Measurements from ENCODE around the gene HMGCS1. TPM values are rescaled to one million over a fixed set of nuclear protein-coding genes. Genes with fewer than 3 reads are reported as not detected.
"Not testable (repeated sequence)": the region's sequence is repeated elsewhere in the genome, so short reads cannot be mapped to it uniquely, and the experiment has no call there.

HMGCS1 gene
- total RNA-seq, 1 donor from 2014 or later = 33.7 TPM

DNA sequence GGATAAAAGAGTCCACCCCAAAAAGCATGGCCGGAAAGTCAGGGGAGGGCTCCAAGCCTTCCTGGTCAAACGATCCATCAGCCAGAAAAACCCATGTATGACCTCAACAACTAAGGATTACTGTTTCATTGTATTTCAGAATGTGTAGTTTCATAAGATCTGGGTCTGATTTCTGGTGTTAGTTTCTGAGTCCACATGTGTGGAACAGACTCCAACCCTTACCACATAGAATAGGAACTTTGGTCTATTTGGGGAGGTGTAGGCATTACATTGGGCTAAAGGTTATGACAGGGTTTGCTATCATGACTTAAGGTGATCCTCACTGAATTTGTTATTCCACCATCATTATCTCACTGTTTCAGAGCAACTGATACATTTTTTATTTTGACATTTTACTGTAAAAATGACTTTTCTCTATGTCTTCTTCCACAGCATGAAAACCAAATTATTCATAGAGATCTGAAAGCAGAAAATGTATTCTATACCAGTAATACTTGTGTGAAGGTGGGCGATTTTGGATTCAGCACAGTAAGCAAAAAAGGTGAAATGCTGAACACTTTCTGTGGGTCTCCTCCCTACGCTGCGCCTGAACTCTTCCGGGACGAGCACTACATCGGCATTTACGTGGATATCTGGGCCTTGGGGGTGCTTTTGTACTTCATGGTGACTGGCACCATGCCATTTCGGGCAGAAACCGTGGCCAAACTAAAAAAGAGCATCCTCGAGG, 33.5 kb downstream of the HMGCS1 start:
- no peak for DNase-seq (ENCODE audit: low spot score)

DNA sequence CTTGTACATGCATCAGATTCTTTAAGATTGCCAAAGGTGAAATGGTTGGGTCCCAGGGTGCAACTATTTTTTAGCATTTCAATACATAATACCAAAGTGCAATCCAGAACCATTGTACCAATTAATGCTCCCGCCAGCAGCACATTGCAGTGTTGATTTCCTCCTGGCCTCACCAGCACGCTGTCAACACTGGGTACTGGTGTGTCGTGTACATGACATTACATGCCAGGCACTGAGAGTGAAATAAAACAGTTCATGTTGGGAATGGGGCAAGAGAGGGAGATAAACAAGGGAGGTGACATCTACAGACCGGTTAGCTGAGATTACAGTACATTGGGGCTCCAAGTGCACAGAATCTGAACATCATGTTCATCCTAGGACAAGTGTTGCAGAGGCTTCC, 37.8 kb downstream of the HMGCS1 start:
- DNase-seq (ENCODE audit: low spot score) = no peak

DNA sequence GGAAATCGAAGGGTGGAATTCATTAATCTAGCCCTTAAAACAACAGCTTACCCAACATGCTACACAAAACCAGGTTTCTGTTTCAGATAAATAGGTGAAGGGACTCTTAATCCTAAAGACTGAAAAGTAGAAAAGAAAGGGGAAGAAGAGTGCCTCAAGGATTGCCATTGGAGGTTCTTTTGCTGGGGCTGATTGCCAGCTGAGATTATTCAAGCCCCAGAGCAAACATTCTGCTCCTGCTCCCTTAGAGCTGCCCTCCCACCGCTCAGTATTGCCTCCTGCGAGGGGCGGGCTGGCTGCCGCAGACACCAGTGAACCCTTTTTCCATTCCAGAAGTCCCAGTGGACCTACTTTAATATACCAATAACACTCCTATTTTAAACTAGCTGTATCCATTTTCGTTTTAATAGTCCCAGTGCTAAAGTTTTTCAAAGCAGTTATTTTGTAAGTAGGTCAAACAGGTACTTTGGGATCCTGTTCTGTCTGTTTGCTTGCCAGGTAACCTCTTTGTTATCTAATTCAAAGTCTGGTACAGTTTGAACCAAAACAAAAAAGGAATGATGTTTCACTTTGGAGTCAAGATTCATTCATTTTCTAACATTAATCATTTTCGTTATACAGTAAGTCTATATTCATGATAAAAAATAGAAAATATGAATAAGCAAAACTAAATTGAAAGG, 38.6 kb downstream of the HMGCS1 start:
- DNase-seq (ENCODE audit: low spot score) = no peak

DNA sequence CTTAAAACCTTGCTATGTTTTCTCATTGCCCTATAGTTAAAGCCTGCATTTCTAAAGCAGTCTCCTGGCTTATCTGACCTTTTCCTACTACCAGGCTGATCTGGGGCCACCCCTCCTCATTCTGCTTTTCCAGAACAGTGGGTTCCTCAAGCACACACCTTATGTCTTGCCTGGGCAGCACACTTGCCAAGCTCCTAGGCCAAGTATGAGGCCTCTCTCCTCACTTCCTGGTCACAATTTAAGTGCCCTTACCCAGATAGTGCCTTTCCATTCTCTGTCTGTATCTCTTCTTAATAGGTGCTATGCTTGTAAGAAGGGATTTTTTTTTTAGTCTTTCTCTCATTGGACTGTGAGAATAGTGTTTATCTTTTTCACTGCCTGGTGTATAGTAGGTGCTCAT, 39.7 kb downstream of the HMGCS1 start:
- no peak for DNase-seq (ENCODE audit: low spot score)

DNA sequence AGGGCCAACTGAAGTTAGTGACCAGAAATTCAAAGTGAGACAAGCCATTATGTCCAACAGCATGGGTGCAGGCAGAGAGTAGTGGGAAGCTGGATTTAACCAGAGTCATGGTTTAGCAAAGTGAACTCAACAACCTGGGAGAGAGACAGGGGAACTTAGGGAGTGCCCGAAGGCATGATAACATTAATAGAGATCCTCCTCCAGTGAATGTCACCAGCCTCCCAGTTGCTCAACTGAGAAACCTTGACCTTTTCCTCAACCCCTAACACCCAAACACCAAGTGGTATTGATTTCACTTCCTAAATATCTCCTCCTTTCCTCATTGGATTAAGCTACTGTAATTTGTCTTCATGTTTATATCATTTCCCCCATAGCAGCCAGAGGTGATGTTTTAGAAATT, 42.6 kb downstream of the HMGCS1 start:
- no peak for DNase-seq (ENCODE audit: low spot score)

DNA sequence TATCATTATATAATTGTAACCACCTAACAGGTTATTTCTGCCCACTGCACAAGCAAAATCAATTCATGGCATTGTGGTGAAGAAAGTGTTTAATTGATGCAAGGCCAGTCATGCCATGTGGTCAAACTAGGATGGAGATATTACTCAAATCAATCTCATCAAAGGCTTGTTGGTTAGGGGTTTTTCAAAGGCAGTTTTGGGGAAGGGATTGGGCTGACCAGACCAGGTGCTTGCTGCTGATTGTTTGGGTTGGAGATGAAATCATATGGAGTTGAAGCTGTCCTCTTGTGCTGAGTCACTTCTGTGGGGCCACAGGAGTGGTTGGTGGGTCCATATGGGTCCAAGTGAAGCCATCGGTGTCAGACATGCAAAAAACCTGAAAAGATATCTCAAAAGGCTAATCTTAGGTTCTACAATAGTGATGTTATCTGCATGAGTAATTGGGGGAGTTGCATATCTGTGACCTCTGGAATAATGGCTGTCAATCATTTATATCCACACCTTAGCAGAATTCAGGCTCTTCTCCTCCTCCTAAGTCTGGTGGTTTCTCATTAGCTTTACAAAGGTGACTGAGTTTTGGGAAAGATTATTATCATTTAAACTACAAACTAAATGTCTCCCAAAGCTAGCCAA, 44.9 kb downstream of the HMGCS1 start:
- no peak for DNase-seq (ENCODE audit: low spot score)

DNA sequence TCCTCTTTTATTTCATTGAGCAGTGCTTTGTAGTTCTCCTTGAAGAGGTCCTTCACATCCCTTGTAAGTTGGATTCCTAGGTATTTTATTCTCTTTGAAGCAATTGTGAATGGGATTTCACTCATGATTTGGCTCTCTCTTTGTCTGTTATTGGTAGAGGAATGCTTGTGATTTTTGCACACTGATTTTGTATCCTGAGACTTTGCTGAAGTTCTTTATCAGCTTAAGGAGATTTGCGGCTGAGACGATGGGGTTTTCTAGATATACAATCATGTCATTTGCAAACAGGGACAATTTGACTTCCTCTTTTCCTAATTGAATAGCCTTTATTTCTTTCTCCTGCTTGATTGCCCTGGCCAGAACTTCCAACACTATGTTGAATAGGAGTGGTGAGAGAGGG, 50.9 kb downstream of the HMGCS1 start:
- DNase-seq (ENCODE audit: low spot score) = not testable (repeated sequence)

DNA sequence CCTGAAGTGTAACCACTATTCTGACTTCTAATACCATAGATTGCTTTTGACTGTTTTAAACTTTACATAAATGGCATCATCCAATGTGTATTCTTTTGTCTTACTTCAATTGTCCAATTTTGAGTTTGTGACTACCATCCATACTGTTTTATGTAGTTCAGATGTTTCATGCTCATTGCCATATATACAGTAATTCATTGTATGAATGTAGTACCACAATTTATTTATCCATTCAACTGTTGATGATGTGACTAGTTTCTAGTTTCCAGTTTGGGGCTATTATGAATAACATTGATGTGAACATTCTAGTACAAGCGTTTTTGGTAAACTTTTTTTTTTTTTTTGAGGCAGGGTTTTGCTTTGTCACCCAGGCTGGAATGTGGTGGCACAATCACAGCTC, 55.1 kb downstream of the HMGCS1 start:
- DNase-seq (ENCODE audit: low spot score) = no peak

DNA sequence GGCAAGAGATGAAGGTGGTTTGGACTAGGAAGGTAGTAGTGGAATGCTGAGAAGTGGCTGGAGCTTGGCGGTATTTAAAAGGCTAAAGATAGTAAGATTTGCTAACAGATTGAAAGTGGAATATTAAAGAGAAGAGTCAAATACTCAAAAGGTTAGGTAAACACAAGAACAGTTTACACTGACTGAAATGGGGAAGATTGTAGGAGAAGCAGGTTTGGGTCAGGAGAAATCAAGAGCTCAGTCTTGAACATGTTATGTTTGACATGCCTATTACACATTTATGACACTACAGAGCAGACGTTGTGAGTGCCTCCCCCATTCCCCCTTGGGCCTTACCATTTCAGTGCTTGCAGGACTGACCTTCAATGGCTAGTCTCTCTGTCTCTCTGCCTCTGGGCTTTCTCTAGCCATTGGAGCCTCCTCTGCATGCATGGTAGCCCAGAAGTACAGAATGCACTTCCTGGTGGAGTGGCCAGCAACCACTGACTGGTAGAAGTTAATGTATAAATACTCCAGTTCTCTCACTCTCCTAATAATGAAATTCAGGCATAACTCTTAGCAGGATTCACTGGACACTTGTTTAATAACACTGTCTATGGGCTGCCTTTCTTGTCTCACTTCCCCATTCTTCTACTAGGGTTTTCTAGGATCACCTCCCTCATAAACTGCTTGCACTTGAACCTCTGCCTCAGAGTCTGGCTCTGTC, 56.8 kb downstream of the HMGCS1 start:
- DNase-seq (ENCODE audit: low spot score) = no peak

DNA sequence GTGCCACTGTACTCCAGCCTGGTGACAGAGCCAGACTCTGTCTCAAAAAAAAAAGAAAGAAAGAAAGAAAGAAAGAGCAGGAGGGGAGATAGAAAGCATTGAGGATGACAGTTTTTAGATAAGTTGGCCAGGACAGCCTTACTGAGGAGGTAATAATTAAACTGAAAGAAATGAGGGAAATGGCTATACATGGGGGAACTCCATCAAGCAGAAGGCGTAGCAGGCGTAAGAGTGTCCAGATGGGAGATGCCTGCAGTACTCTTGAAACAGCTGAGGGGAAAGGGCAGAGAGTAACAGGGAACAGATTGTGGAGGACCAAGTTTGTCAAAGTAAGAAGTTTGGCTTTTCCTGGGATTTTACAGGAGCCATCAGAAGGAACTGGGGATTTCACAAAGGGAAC, 57.5 kb downstream of the HMGCS1 start:
- no peak for DNase-seq (ENCODE audit: low spot score)

DNA sequence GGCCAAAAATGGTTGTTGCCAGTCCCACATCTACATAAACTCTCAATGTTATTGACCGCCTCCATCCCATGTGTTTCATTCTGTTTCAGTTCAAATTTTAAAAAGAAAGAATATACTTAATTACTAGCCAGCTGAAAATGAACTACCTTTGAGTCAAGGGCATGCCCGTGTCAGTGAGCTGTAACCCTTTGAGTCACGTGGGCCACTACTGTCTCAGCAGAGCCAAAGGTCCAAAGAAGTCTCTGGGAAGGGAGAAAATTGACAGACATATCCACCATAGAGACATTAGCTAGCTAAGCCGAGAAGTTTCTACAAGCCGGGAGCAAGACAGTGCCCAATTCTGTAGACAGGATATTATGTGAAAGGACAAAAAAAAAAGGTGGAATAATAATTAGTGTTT, 61.5 kb downstream of the HMGCS1 start:
- no peak for DNase-seq (ENCODE audit: low spot score)

DNA sequence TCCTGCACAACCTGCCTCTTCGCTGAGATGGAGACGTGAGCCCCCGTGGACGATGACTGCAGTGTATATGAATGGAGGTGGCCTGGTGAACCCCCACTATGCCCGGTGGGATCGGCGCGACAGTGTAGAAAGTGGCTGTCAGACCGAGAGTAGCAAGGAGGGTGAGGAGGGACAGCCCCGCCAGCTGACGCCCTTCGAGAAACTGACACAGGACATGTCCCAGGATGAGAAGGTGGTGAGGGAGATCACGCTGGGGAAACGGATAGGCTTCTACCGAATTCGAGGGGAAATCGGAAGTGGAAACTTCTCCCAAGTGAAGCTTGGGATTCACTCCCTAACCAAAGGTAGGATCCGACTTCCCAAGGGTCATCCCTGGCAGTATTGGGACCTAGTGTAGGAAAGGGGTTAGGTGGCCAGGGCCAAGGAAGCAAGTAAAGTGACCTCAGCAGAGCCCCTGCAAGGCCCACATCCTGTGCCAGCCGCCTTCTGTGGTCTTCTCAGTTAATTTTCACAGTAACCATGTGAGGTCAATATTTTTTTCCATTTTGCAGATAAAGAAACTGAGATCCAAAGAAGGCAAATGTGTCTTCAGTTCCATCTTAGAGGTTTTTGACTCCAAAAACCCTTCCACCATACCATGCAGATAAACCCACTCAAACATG, 67.4 kb downstream of the HMGCS1 start:
- DNase-seq (ENCODE audit: low spot score) = no peak

DNA sequence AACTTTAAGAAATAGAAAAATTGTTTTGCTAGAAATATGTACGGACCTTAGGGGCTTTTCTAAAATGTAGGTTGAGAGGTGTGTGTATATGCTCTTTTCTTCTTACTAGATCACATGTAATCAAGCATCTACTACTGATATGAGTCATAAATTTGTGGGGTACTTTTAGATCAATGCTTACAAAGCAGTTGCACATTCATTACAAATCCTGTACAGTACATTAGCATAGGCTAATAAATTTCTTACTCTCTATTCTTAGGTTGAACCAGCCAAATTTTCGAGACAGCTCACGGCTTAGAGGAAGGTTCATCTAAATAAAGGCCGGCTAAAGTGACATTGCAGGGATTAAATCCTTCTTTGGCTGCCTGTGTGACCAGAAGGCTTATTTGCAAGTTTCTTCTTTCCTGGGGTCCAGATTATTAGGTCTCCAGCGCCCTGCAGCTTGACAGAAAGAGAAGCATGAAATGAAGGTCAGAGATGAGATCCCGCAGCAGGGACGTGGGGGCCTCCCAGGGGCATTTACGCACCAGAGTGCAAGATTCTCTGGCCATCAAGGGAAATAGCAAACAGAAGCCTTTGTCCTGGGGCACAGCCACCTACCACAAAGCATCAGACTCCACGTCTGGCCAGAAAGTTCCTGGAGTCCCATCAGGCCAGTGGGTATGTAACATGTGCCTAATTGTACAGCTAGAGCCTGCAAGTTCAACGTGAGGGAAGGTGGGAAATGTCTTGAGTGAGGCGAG, 68.2 kb downstream of the HMGCS1 start:
- DNase-seq (ENCODE audit: low spot score) = no peak

DNA sequence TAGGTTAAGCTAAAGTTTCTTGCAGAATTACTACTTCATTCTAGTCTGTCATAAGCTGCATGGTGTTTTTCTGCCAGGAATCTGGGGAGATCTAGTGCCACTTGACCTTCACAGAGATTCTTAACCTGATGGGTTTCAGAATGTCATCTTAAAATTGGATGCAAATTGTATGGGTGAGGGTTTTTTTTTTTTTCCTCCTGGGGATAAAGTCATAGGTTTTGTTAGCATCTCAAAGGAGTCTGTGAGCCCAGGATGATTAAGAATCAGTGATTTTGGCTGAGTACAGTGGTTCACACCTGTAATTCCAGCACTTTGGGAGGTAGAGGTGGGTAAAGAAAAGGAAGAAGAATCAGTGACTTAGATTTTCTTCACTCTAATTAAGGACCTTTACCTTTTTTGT, 69.9 kb downstream of the HMGCS1 start:
- DNase-seq (ENCODE audit: low spot score) = no peak

DNA sequence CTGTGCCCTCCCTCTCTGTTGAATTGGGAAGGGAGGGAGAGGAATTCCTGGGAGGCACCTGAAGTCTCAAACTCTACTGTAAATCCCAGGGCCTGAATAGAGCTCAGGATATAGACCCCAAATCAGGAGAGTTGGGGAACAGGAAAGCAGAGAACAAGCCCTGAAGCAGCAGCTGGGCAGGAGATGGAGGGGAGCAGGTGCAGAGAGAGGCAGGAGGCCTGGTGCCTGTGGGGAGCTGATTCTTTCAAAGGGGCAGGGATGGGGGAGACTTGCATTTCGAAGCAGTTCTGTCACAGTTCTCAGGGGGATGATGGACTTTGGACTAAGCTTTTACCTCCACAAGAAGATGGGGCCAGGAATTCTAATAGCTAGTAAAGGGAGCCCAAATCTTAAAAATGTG, 71.0 kb downstream of the HMGCS1 start:
- no peak for DNase-seq (ENCODE audit: low spot score)

Other genes starting within 250 kb of the HMGCS1 start
- 28.3 TPM for gene ZNF131, start 192.5 kb downstream of the HMGCS1 start, total RNA-seq
- gene NIM1K, start 121.2 kb downstream of the HMGCS1 start, total RNA-seq = 0.58 TPM
- 1.4 TPM for gene CCL28, start 99.0 kb upstream of the HMGCS1 start, total RNA-seq
- 11.0 TPM for gene TMEM267, start 170.5 kb upstream of the HMGCS1 start, total RNA-seq
- 1.2 TPM for gene C5orf34, start 201.7 kb upstream of the HMGCS1 start, total RNA-seq
- 89.0 TPM for gene PAIP1, start 243.7 kb upstream of the HMGCS1 start, total RNA-seq